Ectodermal cell (in vitro differentiated cells): ENCODE measurements around the gene CDK6.
"Not testable (repeated sequence)": the region's sequence is repeated elsewhere in the genome, so short reads cannot be mapped to it uniquely, and the experiment has no call there.

ENCODE experiments used
- H3K27ac ChIP-seq: 2 replicates; pipeline ENCODE4 v1.7.0; 2013; ENCODE audit warnings: mild to moderate bottlenecking, low read depth, low read length; ENCODE audit not compliant: insufficient read depth, poor library complexity, severe bottlenecking
- H3K27me3 ChIP-seq: 2 replicates; pipeline ENCODE4 v1.7.0; 2013; ENCODE audit warnings: mild to moderate bottlenecking, low read length; ENCODE audit not compliant: insufficient read depth, control insufficient read depth, poor library complexity, severe bottlenecking
- H3K36me3 ChIP-seq: one replicate; pipeline ENCODE4 v1.7.0; 2013; ENCODE audit warnings: low read length; ENCODE audit not compliant: control insufficient read depth, insufficient read depth
- H3K4me1 ChIP-seq: one replicate; pipeline ENCODE4 v1.7.0; 2013; ENCODE audit warnings: low read length; ENCODE audit not compliant: control insufficient read depth, insufficient read depth
- H3K4me3 ChIP-seq: 2 replicates; pipeline ENCODE4 v1.7.0; 2013; ENCODE audit warnings: low read depth, low read length, control low read depth; ENCODE audit not compliant: insufficient read depth
- H3K9me3 ChIP-seq: 2 replicates; pipeline ENCODE4 v1.7.0; 2013; ENCODE audit warnings: mild to moderate bottlenecking, low read length, moderate library complexity; ENCODE audit not compliant: control insufficient read depth
- WGBS, 2 experiments: methylation state at CpG; one replicate each; pipeline ENCODE4 v1.1.7; 2013; ENCODE audit warnings: missing lambda C conversion rate in 2 of 2; 5-methylcytosine and 5-hydroxymethylcytosine counted together

The CDK6 gene

DNA sequence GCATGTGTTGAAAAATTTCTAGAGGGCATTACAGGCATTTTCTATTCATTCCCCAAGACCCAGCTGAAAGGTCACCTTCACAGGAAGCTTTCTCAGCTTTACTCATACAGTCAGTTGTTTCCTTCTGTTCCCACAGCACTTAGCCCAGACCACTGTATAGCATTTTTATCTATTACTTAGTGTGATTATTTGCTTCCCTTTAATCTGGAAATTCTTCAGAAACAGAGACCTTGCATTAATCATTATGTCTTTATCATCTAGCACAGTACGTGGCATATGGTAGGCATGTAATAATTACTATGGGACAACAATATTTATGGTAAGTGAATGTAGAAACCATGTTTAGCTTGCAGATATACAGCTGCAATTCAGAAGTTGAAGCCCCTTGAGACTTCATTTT is 38.2 kb upstream of the CDK6 start:
- Histone ChIP-seq H3K27ac (no peak overlapping the region), H3K9me3 (no peaks in the 10 kb centered on the region), H3K36me3 (no peaks in the 10 kb centered on the region), H3K4me3 (no peak overlapping the region), H3K4me1 (peaks cover 6% of the 10 kb centered on the region), H3K27me3 (no peaks in the 10 kb centered on the region)
- WGBS, 2 experiments, result 100% methylated on average over 1 of the region's 1 CpG

DNA sequence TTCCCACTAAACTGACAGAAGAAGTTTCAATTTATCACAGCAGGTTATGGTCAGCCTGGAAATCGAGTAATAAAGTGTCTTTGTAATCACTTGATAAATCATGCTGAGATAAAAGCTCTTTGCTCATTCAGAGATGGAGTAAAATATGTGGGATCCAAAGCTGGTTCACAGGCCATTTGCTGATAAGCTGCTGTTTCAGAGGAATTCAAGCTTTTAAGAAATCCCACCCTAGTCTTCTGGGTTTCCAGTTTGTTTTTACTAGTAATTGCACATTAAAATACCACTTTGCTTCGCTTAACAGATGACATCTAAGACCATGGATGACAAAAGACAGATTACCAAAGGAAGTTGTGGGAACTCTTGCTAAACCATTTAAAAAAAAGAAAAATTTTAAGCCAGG is 37.4 kb upstream of the CDK6 start:
- 83 to 94% methylated on average over 2 of the region's 2 CpGs for WGBS, 2 experiments
- Histone ChIP-seq H3K36me3 (no peaks in the 10 kb centered on the region), H3K27ac (no peak overlapping the region), H3K9me3 (no peaks in the 10 kb centered on the region), H3K4me1 (peaks cover 6% of the 10 kb centered on the region), H3K27me3 (no peaks in the 10 kb centered on the region), H3K4me3 (no peak overlapping the region)

- Histone ChIP-seq H3K27me3 (no peaks in the 10 kb centered on the region), H3K27ac (no peak overlapping the region), H3K4me3 (no peak overlapping the region), H3K4me1 (peaks cover 6% of the 10 kb centered on the region), H3K9me3 (no peaks in the 10 kb centered on the region), H3K36me3 (no peaks in the 10 kb centered on the region)
Measured at GRCh38 chr7:92872701-92873100, 36.3 kb upstream of the CDK6 start.

DNA sequence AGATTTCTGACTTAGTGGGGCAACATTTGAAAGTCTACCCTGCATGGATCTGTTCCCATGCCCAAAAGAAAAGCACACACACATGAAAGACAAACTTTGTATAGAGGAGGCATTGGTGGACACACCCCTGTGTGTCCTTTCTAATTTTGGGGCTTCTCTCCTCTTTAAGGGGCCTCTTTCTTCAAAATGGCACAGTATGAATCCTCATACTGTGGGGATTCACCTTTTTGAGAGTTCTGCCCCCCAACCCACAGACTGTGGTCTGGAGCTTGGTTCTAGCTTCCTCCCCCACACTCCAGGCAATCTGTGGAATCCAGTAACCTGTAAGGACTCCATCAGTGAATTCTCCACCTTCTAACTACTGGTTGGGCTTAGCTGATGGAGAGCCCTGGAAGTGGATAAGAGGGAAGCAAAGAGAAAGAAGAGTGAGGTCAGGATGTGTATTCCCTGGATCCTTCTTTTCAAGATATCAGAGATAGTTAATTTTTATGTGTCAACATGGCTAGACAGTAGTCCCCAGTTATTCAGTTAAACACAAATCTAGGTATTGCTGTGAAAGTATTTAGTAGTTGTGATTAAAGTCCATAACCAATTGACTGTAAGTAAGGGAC is 32.4 kb upstream of the CDK6 start:
- Histone ChIP-seq H3K4me1 (peaks cover 4% of the 10 kb centered on the region), H3K9me3 (no peaks in the 10 kb centered on the region), H3K27ac (no peak overlapping the region), H3K27me3 (no peaks in the 10 kb centered on the region), H3K36me3 (no peaks in the 10 kb centered on the region), H3K4me3 (no peak overlapping the region)

DNA sequence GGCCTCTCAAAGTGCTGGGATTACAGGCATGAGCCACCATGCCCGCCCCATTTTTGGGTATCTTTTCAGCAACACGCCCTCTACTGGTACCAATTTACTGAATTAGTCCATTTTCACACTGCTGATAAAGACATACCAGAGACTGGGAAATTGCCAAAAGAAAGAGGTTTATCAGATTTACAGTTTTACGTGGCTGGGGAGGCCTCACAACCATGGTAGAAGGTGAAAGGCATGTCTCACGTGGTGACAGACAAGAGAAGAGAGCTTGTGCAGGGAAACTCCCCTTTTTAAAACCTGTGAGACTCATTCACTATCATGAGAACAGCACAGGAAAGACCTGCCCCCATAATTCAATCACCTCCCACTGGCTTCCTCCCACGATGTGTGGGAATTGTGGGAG is 27.8 kb upstream of the CDK6 start:
- 48 to 71% methylated on average over 5 of the region's 5 CpGs for WGBS, 2 experiments
- H3K4me1 ChIP-seq, H3K9me3 ChIP-seq, H3K36me3 ChIP-seq, H3K27me3 ChIP-seq, H3K4me3 ChIP-seq, H3K27ac ChIP-seq: not testable (repeated sequence)

GRCh38 chr7:92856436-92856835 is 20.1 kb upstream of the CDK6 start:
- H3K27me3 ChIP-seq, result no peaks in the 10 kb centered on the region
- no peak overlapping the region for H3K27ac ChIP-seq
- no peaks in the 10 kb centered on the region for H3K4me1 ChIP-seq
- 92 to 100% methylated on average over 2 of the region's 2 CpGs for WGBS, 2 experiments
- H3K4me3 ChIP-seq, result no peak overlapping the region
- no peaks in the 10 kb centered on the region for H3K36me3 ChIP-seq
- H3K9me3 ChIP-seq, result no peaks in the 10 kb centered on the region

GRCh38 chr7:92854501-92855238 is 18.3 kb upstream of the CDK6 start:
- WGBS, 2 experiments, result 83 to 90% methylated on average over 5 of the region's 5 CpGs
- Histone ChIP-seq H3K36me3 (no peaks in the 10 kb centered on the region), H3K4me3 (no peak overlapping the region), H3K9me3 (no peaks in the 10 kb centered on the region), H3K4me1 (no peaks in the 10 kb centered on the region), H3K27me3 (no peaks in the 10 kb centered on the region), H3K27ac (no peak overlapping the region)

DNA sequence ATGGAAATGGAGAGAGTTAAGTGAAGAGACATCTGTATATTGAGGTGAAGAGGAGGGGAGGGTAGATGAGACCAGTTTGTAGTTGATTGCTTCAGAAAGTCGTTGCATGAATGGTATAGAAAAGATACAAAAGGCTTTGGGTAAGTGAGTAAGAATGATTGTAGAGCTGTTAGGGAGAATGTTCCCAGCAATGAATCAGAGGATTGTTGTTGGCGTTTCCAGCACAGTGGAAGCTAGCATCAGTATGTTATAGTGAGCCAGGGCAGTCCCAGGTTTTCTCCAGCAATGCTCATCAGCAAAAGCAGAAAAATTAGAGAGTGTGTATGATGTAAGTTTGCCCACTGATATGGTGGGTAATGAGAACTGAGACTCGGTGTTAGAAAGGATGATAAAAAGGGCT is 15.4 kb upstream of the CDK6 start:
- H3K9me3 ChIP-seq, result no peaks in the 10 kb centered on the region
- WGBS, 2 experiments, result 70 to 72% methylated on average over 3 of the region's 3 CpGs
- no peak overlapping the region for H3K4me3 ChIP-seq
- no peaks in the 10 kb centered on the region for H3K4me1 ChIP-seq
- no peaks in the 10 kb centered on the region for H3K27me3 ChIP-seq
- H3K27ac ChIP-seq, result no peak overlapping the region
- no peaks in the 10 kb centered on the region for H3K36me3 ChIP-seq

DNA sequence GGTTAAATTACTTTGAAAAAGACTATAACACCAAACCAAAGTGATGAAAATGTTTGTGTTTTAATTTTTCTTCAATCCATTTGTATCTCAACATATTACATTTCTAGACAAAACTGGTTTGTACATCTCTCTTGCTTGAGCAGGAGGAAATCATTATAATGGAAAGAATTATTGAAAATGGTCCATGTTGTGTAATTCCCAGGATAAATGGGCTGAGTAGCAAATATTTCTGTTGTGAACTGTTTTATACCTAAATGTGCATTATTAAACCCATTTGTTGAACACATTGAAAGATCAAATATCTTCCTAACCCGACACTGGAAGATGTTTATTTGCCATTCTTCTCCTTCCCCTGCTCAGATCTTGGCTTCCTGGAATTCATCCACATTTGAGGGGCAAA is 14.1 kb upstream of the CDK6 start:
- H3K9me3 ChIP-seq, result no peaks in the 10 kb centered on the region
- no peaks in the 10 kb centered on the region for H3K36me3 ChIP-seq
- no peaks in the 10 kb centered on the region for H3K4me1 ChIP-seq
- no peak overlapping the region for H3K4me3 ChIP-seq
- H3K27me3 ChIP-seq, result no peaks in the 10 kb centered on the region
- WGBS, 2 experiments, result 94 to 100% methylated on average over 1 of the region's 1 CpG
- no peak overlapping the region for H3K27ac ChIP-seq

DNA sequence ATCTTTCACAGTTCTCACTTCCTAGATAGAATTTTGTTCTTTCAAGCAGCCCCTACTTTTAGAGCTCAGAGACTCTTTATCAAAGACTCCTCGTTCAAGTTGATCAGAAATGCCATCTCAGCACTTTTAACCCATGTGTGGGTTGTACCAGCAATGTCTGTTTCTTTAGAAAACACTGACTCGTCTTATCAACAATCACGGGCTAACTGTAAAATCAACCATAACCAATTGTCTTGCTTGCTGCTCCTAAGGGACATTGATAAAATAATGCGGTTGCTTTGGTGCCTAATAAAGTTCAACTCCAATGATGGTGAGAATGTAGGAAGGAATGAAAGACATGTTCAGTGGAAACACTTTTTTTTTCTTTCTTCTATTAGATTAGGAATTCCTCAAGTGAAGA is 12.9 kb upstream of the CDK6 start:
- H3K4me3 ChIP-seq, result no peak overlapping the region
- H3K9me3 ChIP-seq, result no peaks in the 10 kb centered on the region
- no peaks in the 10 kb centered on the region for H3K36me3 ChIP-seq
- H3K27me3 ChIP-seq, result no peaks in the 10 kb centered on the region
- WGBS, 2 experiments, result 86 to 89% methylated on average over 4 of the region's 4 CpGs
- no peak overlapping the region for H3K27ac ChIP-seq
- H3K4me1 ChIP-seq, result no peaks in the 10 kb centered on the region
